HEK293 (cell line): ENCODE data around the gene SSC4D.

Experiments
- BCL6B ChIP-seq: fragments of 450-650 bp; formaldehyde crosslinking; IDR thresholded peaks from 2 replicates; pipeline ENCODE4 v1.5.1; 2017; ENCODE audit warnings: missing biosample characterization, missing genetic modification characterization
- EGR2 ChIP-seq: fragments of 450-650 bp; formaldehyde crosslinking; IDR thresholded peaks from 2 replicates; pipeline ENCODE4 v1.5.1; 2016; ENCODE audit warnings: low read depth, missing biosample characterization, missing genetic modification characterization
- GLIS2 ChIP-seq: fragments of 450-650 bp; formaldehyde crosslinking; IDR thresholded peaks from 2 replicates; pipeline ENCODE4 v1.5.1; 2016; ENCODE audit warnings: missing biosample characterization, missing genetic modification characterization
- HOXA7 ChIP-seq: sonication (generic); formaldehyde crosslinking; IDR thresholded peaks from 2 replicates; pipeline ENCODE4 v1.8.1; 2022; ENCODE audit warnings: missing genetic modification reagents, borderline replicate concordance
- KLF7 ChIP-seq: fragments of 450-650 bp; formaldehyde crosslinking; IDR thresholded peaks from 2 replicates; pipeline ENCODE4 v1.5.1; 2016; ENCODE audit warnings: missing biosample characterization, missing genetic modification characterization, borderline replicate concordance
- REST ChIP-seq: fragments of 450-650 bp; formaldehyde crosslinking; IDR thresholded peaks from 2 replicates; pipeline ENCODE4 v1.5.1; 2016; ENCODE audit warnings: missing biosample characterization, missing genetic modification characterization
- ZBTB26 ChIP-seq: fragments of 450-650 bp; formaldehyde crosslinking; optimal IDR thresholded peaks from 2 replicates; pipeline ENCODE3; 2016; ENCODE audit warnings: missing biosample characterization, mild to moderate bottlenecking, missing genetic modification characterization
- ZFHX2 ChIP-seq: fragments of 450-650 bp; formaldehyde crosslinking; conservative IDR thresholded peaks from 2 replicates; pipeline ENCODE4 v1.5.1; 2016; ENCODE audit warnings: missing biosample characterization, missing genetic modification characterization
- ZNF10 ChIP-seq: fragments of 450-650 bp; formaldehyde crosslinking; IDR thresholded peaks from 2 replicates; pipeline ENCODE4 v1.5.1; 2017; ENCODE audit warnings: missing biosample characterization, missing genetic modification characterization
- ZNF112 ChIP-seq: fragments of 450-650 bp; formaldehyde crosslinking; IDR thresholded peaks from 2 replicates; pipeline ENCODE4 v1.5.0; 2017; ENCODE audit warnings: missing biosample characterization, missing genetic modification characterization
- ZNF157 ChIP-seq: fragments of 450-650 bp; formaldehyde crosslinking; IDR thresholded peaks from 2 replicates; pipeline ENCODE4 v1.5.1; 2016; ENCODE audit warnings: missing biosample characterization, missing genetic modification characterization
- ZNF174 ChIP-seq: fragments of 450-650 bp; formaldehyde crosslinking; IDR thresholded peaks from 2 replicates; pipeline ENCODE4 v1.5.0; 2017; ENCODE audit warnings: missing biosample characterization, mild to moderate bottlenecking, missing genetic modification characterization
- ZNF211 ChIP-seq: fragments of 450-650 bp; formaldehyde crosslinking; IDR thresholded peaks from 2 replicates; pipeline ENCODE4 v1.5.1; 2016; ENCODE audit warnings: low read depth, missing biosample characterization, missing genetic modification characterization
- ZNF354C ChIP-seq: fragments of 450-650 bp; formaldehyde crosslinking; IDR thresholded peaks from 2 replicates; pipeline ENCODE4 v1.5.1; 2016; ENCODE audit warnings: missing biosample characterization, missing genetic modification characterization, low read depth, borderline replicate concordance
- ZNF394 ChIP-seq: fragments of 450-650 bp; formaldehyde crosslinking; IDR thresholded peaks from 2 replicates; pipeline ENCODE4 v1.5.1; 2016; ENCODE audit warnings: missing biosample characterization, missing genetic modification characterization, mild to moderate bottlenecking, moderate library complexity, borderline replicate concordance
- ZNF530 ChIP-seq: fragments of 450-650 bp; formaldehyde crosslinking; IDR thresholded peaks from 2 replicates; pipeline ENCODE4 v1.5.1; 2016; ENCODE audit warnings: low read depth, missing biosample characterization, missing genetic modification characterization
- ZNF544 ChIP-seq: fragments of 450-650 bp; formaldehyde crosslinking; IDR thresholded peaks from 2 replicates; pipeline ENCODE4 v1.5.0; 2017; ENCODE audit warnings: missing biosample characterization, missing genetic modification characterization
- ZNF548 ChIP-seq: fragments of 450-650 bp; formaldehyde crosslinking; IDR thresholded peaks from 2 replicates; pipeline ENCODE4 v1.5.1; 2016; ENCODE audit warnings: missing biosample characterization, missing genetic modification characterization
- ZNF580 ChIP-seq: fragments of 450-650 bp; formaldehyde crosslinking; IDR thresholded peaks from 2 replicates; pipeline ENCODE4 v1.5.1; 2016; ENCODE audit warnings: missing biosample characterization, missing genetic modification characterization
- ZNF701 ChIP-seq: fragments of 450-650 bp; formaldehyde crosslinking; IDR thresholded peaks from 2 replicates; pipeline ENCODE4 v1.5.1; 2016; ENCODE audit warnings: missing biosample characterization, missing genetic modification characterization
- ZNF76 ChIP-seq: fragments of 450-650 bp; formaldehyde crosslinking; IDR thresholded peaks from 2 replicates; pipeline ENCODE4; 2016; ENCODE audit warnings: low read depth, missing biosample characterization, missing genetic modification characterization, borderline replicate concordance
- TF ChIP-seq, protein P1 (sequence below): fragments of 450-650 bp; formaldehyde crosslinking; IDR thresholded peaks from 2 replicates; pipeline ENCODE4 v1.5.1; 2017; ENCODE audit warnings: missing biosample characterization, missing genetic modification characterization
- TF ChIP-seq, protein P2 (sequence below): fragments of 450-650 bp; formaldehyde crosslinking; IDR thresholded peaks from 2 replicates; pipeline ENCODE4 v1.5.1; 2016; ENCODE audit warnings: missing biosample characterization, missing genetic modification characterization
- TF ChIP-seq, protein P3 (sequence below): fragments of 450-650 bp; formaldehyde crosslinking; IDR thresholded peaks from 2 replicates; pipeline ENCODE4 v1.5.1; 2016; ENCODE audit warnings: missing biosample characterization, missing genetic modification characterization
- TF ChIP-seq, protein P4 (sequence below): fragments of 450-650 bp; formaldehyde crosslinking; IDR thresholded peaks from 2 replicates; pipeline ENCODE4 v1.5.1; 2017; ENCODE audit warnings: missing biosample characterization, missing genetic modification characterization

The SSC4D gene

GRCh38 chr7:76393116-76394031 lies 16.1 kb downstream of the SSC4D start (continued):
- TF ChIP-seq ZBTB26 (tag by site-specific recombination) (peak; percentile 99), ZNF157 (tag by site-specific recombination) (no peak), ZNF112 (tag by site-specific recombination) (no peak), ZFHX2 (tag by site-specific recombination) (peak; percentile 86), ZNF530 (tag by site-specific recombination) (no peak), REST (tag by site-specific recombination) (no peak), EGR2 (tag by site-specific recombination) (0 out of 2 replicates have a peak, but pooled peaks have one; percentile 5), HOXA7 (CRISPR knock-in tag) (no peak), BCL6B (tag by site-specific recombination) (no peak), ZNF580 (no peak), KLF7 (tag by site-specific recombination) (no peak), ZNF701 (tag by site-specific recombination) (no peak), ZNF10 (tag by site-specific recombination) (no peak), ZNF394 (tag by site-specific recombination) (no peak), ZNF544 (tag by site-specific recombination) (no peak), ZNF354C (tag by site-specific recombination) (no peak), ZNF211 (no peak), ZNF548 (tag by site-specific recombination) (no peak), ZNF174 (tag by site-specific recombination) (no peak), ZNF76 (tag by site-specific recombination) (peak; percentile 43; the same call in 1 of the 2 replicates), GLIS2 (tag by site-specific recombination) (peak; percentile 29; the same call in 1 of the 2 replicates)
- TF ChIP-seq, protein P1, sequence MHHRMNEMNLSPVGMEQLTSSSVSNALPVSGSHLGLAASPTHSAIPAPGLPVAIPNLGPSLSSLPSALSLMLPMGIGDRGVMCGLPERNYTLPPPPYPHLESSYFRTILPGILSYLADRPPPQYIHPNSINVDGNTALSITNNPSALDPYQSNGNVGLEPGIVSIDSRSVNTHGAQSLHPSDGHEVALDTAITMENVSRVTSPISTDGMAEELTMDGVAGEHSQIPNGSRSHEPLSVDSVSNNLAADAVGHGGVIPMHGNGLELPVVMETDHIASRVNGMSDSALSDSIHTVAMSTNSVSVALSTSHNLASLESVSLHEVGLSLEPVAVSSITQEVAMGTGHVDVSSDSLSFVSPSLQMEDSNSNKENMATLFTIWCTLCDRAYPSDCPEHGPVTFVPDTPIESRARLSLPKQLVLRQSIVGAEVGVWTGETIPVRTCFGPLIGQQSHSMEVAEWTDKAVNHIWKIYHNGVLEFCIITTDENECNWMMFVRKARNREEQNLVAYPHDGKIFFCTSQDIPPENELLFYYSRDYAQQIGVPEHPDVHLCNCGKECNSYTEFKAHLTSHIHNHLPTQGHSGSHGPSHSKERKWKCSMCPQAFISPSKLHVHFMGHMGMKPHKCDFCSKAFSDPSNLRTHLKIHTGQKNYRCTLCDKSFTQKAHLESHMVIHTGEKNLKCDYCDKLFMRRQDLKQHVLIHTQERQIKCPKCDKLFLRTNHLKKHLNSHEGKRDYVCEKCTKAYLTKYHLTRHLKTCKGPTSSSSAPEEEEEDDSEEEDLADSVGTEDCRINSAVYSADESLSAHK (tag by site-specific recombination): no peak
- TF ChIP-seq, protein P2, sequence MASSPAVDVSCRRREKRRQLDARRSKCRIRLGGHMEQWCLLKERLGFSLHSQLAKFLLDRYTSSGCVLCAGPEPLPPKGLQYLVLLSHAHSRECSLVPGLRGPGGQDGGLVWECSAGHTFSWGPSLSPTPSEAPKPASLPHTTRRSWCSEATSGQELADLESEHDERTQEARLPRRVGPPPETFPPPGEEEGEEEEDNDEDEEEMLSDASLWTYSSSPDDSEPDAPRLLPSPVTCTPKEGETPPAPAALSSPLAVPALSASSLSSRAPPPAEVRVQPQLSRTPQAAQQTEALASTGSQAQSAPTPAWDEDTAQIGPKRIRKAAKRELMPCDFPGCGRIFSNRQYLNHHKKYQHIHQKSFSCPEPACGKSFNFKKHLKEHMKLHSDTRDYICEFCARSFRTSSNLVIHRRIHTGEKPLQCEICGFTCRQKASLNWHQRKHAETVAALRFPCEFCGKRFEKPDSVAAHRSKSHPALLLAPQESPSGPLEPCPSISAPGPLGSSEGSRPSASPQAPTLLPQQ (tag by site-specific recombination): 0 out of 2 replicates have a peak, but pooled peaks have one; percentile 26
- TF ChIP-seq, protein P3, sequence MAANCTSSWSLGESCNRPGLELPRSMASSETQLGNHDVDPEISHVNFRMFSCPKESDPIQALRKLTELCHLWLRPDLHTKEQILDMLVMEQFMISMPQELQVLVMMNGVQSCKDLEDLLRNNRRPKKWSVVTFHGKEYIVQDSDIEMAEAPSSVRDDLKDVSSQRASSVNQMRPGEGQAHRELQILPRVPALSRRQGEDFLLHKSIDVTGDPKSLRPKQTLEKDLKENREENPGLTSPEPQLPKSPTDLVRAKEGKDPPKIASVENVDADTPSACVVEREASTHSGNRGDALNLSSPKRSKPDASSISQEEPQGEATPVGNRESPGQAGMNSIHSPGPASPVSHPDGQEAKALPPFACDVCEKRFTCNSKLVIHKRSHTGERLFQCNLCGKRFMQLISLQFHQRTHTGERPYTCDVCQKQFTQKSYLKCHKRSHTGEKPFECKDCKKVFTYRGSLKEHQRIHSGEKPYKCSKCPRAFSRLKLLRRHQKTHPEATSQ (tag by site-specific recombination): no peak
- TF ChIP-seq, protein P4, sequence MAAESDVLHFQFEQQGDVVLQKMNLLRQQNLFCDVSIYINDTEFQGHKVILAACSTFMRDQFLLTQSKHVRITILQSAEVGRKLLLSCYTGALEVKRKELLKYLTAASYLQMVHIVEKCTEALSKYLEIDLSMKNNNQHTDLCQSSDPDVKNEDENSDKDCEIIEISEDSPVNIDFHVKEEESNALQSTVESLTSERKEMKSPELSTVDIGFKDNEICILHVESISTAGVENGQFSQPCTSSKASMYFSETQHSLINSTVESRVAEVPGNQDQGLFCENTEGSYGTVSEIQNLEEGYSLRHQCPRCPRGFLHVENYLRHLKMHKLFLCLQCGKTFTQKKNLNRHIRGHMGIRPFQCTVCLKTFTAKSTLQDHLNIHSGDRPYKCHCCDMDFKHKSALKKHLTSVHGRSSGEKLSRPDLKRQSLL (tag by site-specific recombination): no peak
